MM.1S (cell line): Measurements from ENCODE around the gene CARD9.

Experiments used
- DNase-seq: peaks from one replicate; pipeline ENCODE4 v3.0.0-alpha.2; 2015
- H2AFZ ChIP-seq: fragments of 300-600 bp; sonication (generic); 2 replicates; pipeline ENCODE4 v1.6.0; 2016; ENCODE audit warnings: antibody characterized with exemption, low read length
- H3F3A ChIP-seq: fragments of 300-600 bp; sonication (generic); 2 replicates; pipeline ENCODE4 v1.6.1; 2016; ENCODE audit warnings: mild to moderate bottlenecking, antibody characterized with exemption, low read length, moderate library complexity, mixed read lengths; ENCODE audit not compliant: insufficient read depth
- H3K27ac ChIP-seq: fragments of 300-600 bp; sonication (generic); 2 replicates; pipeline ENCODE4 v1.5.1; 2016; ENCODE audit warnings: mild to moderate bottlenecking, low read length
- H3K27me3 ChIP-seq: fragments of 300-600 bp; sonication (generic); replicated peaks from 2 replicates; pipeline ENCODE4 v1.6.0; 2016; ENCODE audit warnings: low read length; ENCODE audit not compliant: insufficient read depth
- H3K36me3 ChIP-seq: fragments of 300-600 bp; sonication (generic); replicated peaks from 2 replicates; pipeline ENCODE4 v1.6.1; 2016; ENCODE audit warnings: mild to moderate bottlenecking, low read length, mixed read lengths; ENCODE audit not compliant: insufficient read depth
- H3K4me1 ChIP-seq: fragments of 300-600 bp; sonication (generic); 2 replicates; pipeline ENCODE4 v1.6.1; 2016; ENCODE audit warnings: low read length, mixed read lengths
- H3K4me2 ChIP-seq: fragments of 300-600 bp; sonication (generic); 2 replicates; pipeline ENCODE4 v1.6.0; 2016; ENCODE audit warnings: low read depth, low read length
- H3K4me3 ChIP-seq: fragments of 300-600 bp; sonication (generic); 2 replicates; pipeline ENCODE4 v1.5.1; 2016; ENCODE audit warnings: low read length, mixed read lengths
- H3K79me2 ChIP-seq: fragments of 300-600 bp; sonication (generic); 2 replicates; pipeline ENCODE4 v1.6.1; 2016; ENCODE audit warnings: mixed run types, low read length, mixed read lengths
- H3K9ac ChIP-seq: fragments of 300-600 bp; sonication (generic); 2 replicates; pipeline ENCODE4 v1.6.1; 2016; ENCODE audit warnings: low read length, mixed read lengths
- H3K9me2 ChIP-seq: fragments of 300-600 bp; sonication (generic); replicated peaks from 2 replicates; pipeline ENCODE4 v1.6.1; 2016; ENCODE audit warnings: mild to moderate bottlenecking, low read length, mixed read lengths; ENCODE audit not compliant: insufficient read depth
- H3K9me3 ChIP-seq: fragments of 300-600 bp; sonication (generic); replicated peaks from 2 replicates; pipeline ENCODE4 v1.6.1; 2016; ENCODE audit warnings: mild to moderate bottlenecking, low read length, mixed read lengths; ENCODE audit not compliant: insufficient read depth
- H4K20me1 ChIP-seq: fragments of 300-600 bp; sonication (generic); 2 replicates; pipeline ENCODE4 v1.6.1; 2016; ENCODE audit warnings: mild to moderate bottlenecking, low read length, moderate library complexity, mixed read lengths; ENCODE audit not compliant: insufficient read depth
- EZH2 ChIP-seq: fragments of 300-600 bp; sonication (generic); optimal IDR thresholded peaks from 2 replicates; pipeline ENCODE3; 2017; ENCODE audit warnings: low read depth, mild to moderate bottlenecking, antibody characterized with exemption, low read length, mixed read lengths
- EZH2phosphoT487 ChIP-seq: fragments of 300-600 bp; sonication (generic); IDR thresholded peaks from 2 replicates; pipeline ENCODE4 v1.6.1; 2018; ENCODE audit warnings: antibody characterized with exemption, low read length
- TF ChIP-seq, protein P1 (sequence below): fragments of 300-600 bp; sonication (generic); IDR thresholded peaks from 2 replicates; pipeline ENCODE4 v1.5.1; 2016; ENCODE audit warnings: antibody characterized with exemption, low read length, mixed read lengths

Gene CARD9

DNA sequence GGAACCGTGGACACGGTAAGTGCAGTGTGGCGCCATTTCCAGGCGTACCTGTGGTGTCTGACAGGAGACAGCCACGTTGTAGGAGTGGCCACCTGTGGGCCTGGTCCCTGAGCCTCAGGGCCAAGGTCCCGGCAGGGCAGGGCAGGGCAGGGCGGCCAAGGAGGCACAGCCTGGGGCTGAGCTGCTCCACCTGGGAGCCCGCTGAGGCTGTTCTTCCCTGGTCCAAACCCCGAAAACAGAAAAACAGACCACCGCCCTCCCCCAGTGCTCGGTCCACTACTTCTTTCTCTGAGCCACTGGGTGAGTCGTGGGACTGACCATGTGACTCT is 45.6 kb upstream of the CARD9 start:
- no peaks in the 10 kb centered on the region for H3K4me1 ChIP-seq
- H4K20me1 ChIP-seq: no peaks in the 10 kb centered on the region
- peaks cover 6% of the 10 kb centered on the region; the same call in 1 of the 2 replicates for H3K36me3 ChIP-seq
- DNase-seq: no peak
- peaks cover 6% of the 10 kb centered on the region for H3K79me2 ChIP-seq
- no peaks in the 10 kb centered on the region for H3F3A ChIP-seq
- no peaks in the 10 kb centered on the region for H3K9me3 ChIP-seq
- no peak overlapping the region for H3K4me2 ChIP-seq
- H3K9me2 ChIP-seq: no peaks in the 10 kb centered on the region
- no peak overlapping the region for H3K4me3 ChIP-seq
- H3K9ac ChIP-seq: no peak overlapping the region
- TF ChIP-seq EZH2phosphoT487 (no peak), EZH2 (no peak)
- TF ChIP-seq, protein P1, sequence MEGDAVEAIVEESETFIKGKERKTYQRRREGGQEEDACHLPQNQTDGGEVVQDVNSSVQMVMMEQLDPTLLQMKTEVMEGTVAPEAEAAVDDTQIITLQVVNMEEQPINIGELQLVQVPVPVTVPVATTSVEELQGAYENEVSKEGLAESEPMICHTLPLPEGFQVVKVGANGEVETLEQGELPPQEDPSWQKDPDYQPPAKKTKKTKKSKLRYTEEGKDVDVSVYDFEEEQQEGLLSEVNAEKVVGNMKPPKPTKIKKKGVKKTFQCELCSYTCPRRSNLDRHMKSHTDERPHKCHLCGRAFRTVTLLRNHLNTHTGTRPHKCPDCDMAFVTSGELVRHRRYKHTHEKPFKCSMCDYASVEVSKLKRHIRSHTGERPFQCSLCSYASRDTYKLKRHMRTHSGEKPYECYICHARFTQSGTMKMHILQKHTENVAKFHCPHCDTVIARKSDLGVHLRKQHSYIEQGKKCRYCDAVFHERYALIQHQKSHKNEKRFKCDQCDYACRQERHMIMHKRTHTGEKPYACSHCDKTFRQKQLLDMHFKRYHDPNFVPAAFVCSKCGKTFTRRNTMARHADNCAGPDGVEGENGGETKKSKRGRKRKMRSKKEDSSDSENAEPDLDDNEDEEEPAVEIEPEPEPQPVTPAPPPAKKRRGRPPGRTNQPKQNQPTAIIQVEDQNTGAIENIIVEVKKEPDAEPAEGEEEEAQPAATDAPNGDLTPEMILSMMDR: no peak
- no peaks in the 10 kb centered on the region for H3K27me3 ChIP-seq
- H2AFZ ChIP-seq: no peak overlapping the region
- H3K27ac ChIP-seq: no peak overlapping the region

DNA sequence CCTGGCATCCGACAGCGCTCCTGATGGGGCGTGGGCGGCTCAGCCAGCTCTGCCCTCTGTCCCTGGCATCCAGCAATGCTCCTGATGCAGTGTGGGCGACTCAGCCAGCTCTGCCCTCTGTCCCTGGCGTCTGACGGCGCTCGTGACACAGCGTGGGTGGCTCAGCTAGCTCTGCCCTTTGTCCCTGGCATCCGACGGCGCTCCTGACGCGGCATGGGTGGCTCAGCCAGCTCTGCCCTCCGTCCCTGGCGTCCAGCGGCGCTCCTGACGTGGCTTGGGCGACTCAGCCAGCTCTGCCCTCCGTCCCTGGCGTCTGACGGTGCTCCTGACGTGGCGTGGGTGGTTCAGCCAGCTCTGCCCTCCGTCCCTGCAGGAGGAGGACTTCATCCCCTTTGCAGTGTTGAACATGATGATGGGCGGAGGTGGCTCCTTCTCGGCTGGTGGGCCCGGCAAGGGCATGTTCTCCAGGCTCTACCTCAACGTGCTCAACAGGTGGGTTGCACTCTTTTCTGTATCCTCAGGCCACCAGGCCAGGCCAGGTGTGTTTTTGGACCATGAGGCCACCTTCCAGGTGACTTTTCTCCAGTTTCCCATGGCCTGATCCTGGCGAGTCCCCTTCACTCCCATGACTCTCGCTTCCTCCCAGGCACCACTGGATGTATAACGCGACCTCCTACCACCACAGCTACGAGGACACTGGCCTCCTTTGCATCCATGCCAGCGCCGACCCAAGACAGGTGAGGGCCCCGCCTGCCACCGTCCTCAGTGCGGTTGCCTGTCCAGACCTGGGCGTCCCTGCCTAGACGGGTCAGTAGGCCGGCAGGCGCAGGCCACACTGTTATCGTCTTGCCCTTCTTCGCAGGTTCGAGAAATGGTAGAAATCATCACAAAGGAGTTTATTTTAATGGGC is 45.0 kb upstream of the CARD9 start:
- H4K20me1 ChIP-seq: no peaks in the 10 kb centered on the region
- no peaks in the 10 kb centered on the region for H3K9me2 ChIP-seq
- H2AFZ ChIP-seq: no peak overlapping the region
- no peaks in the 10 kb centered on the region for H3K27me3 ChIP-seq
- no peaks in the 10 kb centered on the region for H3K9me3 ChIP-seq
- no peaks in the 10 kb centered on the region for H3F3A ChIP-seq
- H3K27ac ChIP-seq: no peak overlapping the region
- H3K4me3 ChIP-seq: no peak overlapping the region
- H3K4me2 ChIP-seq: no peak overlapping the region
- no peak for DNase-seq
- H3K9ac ChIP-seq: no peak overlapping the region
- H3K36me3 ChIP-seq: 0 out of 2 replicates have a peak, but pooled peaks cover 6% of the 10 kb centered on the region
- H3K4me1 ChIP-seq: no peaks in the 10 kb centered on the region
- H3K79me2 ChIP-seq: peaks cover 12% of the 10 kb centered on the region
- TF ChIP-seq, protein P1: no peak
- TF ChIP-seq EZH2 (no peak), EZH2phosphoT487 (no peak)

DNA sequence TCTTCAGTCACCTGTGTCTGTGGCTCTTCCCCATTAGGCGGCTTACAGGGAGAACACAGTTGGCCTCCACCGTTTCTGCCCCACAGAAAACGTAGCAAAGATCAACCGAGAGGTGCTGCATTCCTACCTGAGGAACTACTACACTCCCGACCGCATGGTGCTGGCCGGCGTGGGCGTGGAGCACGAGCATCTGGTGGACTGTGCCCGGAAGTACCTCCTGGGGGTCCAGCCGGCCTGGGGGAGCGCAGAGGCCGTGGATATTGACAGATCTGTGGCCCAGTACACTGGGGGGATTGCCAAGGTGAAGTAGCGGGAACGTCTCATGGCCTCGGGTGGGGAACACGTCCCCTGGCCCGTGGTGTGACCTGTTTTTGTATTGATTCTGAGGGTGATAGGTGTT is 43.4 kb upstream of the CARD9 start:
- Histone ChIP-seq H3K4me1 (peaks cover 3% of the 10 kb centered on the region), H3K79me2 (peaks cover 27% of the 10 kb centered on the region), H3K9ac (no peak overlapping the region), H3K27me3 (no peaks in the 10 kb centered on the region), H2AFZ (no peak overlapping the region), H3F3A (no peaks in the 10 kb centered on the region), H3K27ac (no peak overlapping the region), H4K20me1 (no peaks in the 10 kb centered on the region), H3K4me2 (no peak overlapping the region), H3K4me3 (no peak overlapping the region), H3K9me2 (no peaks in the 10 kb centered on the region), H3K36me3 (0 out of 2 replicates have a peak, but pooled peaks cover 8% of the 10 kb centered on the region), H3K9me3 (no peaks in the 10 kb centered on the region)
- no peak for TF ChIP-seq EZH2
- TF ChIP-seq, protein P1: no peak
- TF ChIP-seq EZH2phosphoT487: no peak
- DNase-seq: no peak
